ACHN (cell line): Measurements from ENCODE around the gene C6orf52.
A peak's percentile ranks its signal among the peaks of the same experiment; 100 is the strongest.
"Not testable (repeated sequence)": the region's sequence is repeated elsewhere in the genome, so short reads cannot be mapped to it uniquely, and the experiment has no call there.

Experiments
- DNase-seq: peaks from one replicate; pipeline ENCODE4 v3.0.0-alpha.2; 2015
- in situ Hi-C: cut with HindIII; loops from 2 replicates; pipeline ENCODE4 v1.10.0; 2017; ENCODE audit warnings: low sequenced_read_pairs, low pct_ligation_motif_present, low pct_unique_long_range_greater_than_20kb

C6orf52 gene

GRCh38 chr6:10662207-10662606 is 32.2 kb downstream of the C6orf52 start:
- in situ Hi-C loops, result no loop called here
- DNase-seq, result no peak

- in situ Hi-C loops, result not testable (repeated sequence)
- peak; percentile 64 for DNase-seq
Observed at GRCh38 chr6:10660431-10661191, 33.8 kb downstream of the C6orf52 start.

- in situ Hi-C loops, result no loop called here
- DNase-seq, result peak; percentile 51
Observed at GRCh38 chr6:10659699-10660348, 34.6 kb downstream of the C6orf52 start.

- peak; percentile 19 for DNase-seq
- in situ Hi-C loops, result no loop called here
Observed at GRCh38 chr6:10658910-10659698, 35.3 kb downstream of the C6orf52 start.

- DNase-seq, result no peak
- in situ Hi-C loops, result no loop called here
Observed at GRCh38 chr6:10655508-10656055, 38.8 kb downstream of the C6orf52 start.

GRCh38 chr6:10644225-10644624 is 50.2 kb downstream of the C6orf52 start:
- no peak for DNase-seq
- in situ Hi-C loops, result no loop called here

- no peak for DNase-seq
- in situ Hi-C loops, result no loop called here
Observed at GRCh38 chr6:10643201-10643651, 51.2 kb downstream of the C6orf52 start.

- no peak for DNase-seq
- in situ Hi-C loops, result no loop called here
Observed at GRCh38 chr6:10641528-10641927, 52.9 kb downstream of the C6orf52 start.

- in situ Hi-C loops, result no loop called here
- no peak for DNase-seq
Observed at GRCh38 chr6:10640412-10640811, 54.0 kb downstream of the C6orf52 start.

- in situ Hi-C loops, result no loop called here
- DNase-seq, result peak; percentile 73
Observed at GRCh38 chr6:10633216-10633615, 61.2 kb downstream of the C6orf52 start.

GRCh38 chr6:10630178-10630577 is 64.2 kb downstream of the C6orf52 start:
- in situ Hi-C loops, result no loop called here
- DNase-seq, result no peak

GRCh38 chr6:10627800-10628199 is 66.6 kb downstream of the C6orf52 start:
- in situ Hi-C loops, result no loop called here
- DNase-seq, result no peak

GRCh38 chr6:10626154-10626741 is 68.2 kb downstream of the C6orf52 start:
- no peak for DNase-seq
- in situ Hi-C loops, result no loop called here

- DNase-seq, result no peak
- in situ Hi-C loops, result no loop called here
Observed at GRCh38 chr6:10624836-10625235, 69.6 kb downstream of the C6orf52 start.

- in situ Hi-C loops, result no loop called here
- no peak for DNase-seq
Observed at GRCh38 chr6:10621847-10622246, 72.6 kb downstream of the C6orf52 start.
